HG03139 (cell line): ENCODE measurements around the gene RAB1B.
"Not testable (repeated sequence)": the region's sequence is repeated elsewhere in the genome, so short reads cannot be mapped to it uniquely, and the experiment has no call there.

Experiments
- ATAC-seq: cut with Tn5 transposase; IDR thresholded peaks from one replicate; pipeline ENCODE4 v1.9.1; 2021; ENCODE audit not compliant: unreplicated experiment

The RAB1B gene

GRCh38 chr11:66317723-66318599 is 49.5 kb downstream of the RAB1B start:
- ATAC-seq: no peak

- no peak for ATAC-seq
Observed at GRCh38 chr11:66318600-66318970, 50.1 kb downstream of the RAB1B start.

- not testable (repeated sequence) for ATAC-seq
Observed at GRCh38 chr11:66320289-66320688, 51.9 kb downstream of the RAB1B start.

DNA sequence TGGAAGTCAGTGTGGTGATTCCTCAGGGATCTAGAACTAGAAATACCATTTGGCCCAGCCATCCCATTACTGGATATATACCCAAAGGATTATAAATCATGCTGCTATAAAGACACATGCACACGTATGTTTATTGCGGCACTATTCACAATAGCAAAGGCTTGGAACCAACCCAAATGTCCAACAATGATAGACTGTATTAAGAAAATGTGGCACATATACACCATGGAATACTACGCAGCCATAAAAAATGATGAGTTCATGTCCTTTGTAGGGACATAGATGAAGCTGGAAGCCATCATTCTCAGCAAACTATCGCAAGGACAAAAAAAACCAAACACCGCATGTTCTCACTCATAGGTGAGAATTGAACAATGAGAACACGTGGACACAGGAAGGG is 52.3 kb downstream of the RAB1B start:
- not testable (repeated sequence) for ATAC-seq

DNA sequence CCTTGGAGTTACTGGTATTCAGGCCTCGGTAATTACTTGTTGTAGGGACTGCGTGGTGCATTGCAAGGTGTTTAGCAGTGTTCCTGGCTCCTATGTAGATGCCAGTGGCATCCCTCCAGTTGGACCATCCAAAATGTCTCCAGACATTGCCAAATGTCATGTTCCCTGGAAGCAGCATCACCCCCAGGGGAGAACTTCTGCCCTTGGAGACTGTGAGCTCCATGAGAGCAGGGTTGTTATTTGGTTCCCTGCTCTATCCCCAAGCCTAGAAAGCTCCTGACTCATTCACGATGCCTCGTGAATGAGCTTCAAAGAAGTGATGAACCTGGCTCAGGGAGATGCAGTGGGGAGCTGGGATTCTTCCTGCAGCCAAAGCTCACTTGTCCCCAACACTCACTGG is 53.2 kb downstream of the RAB1B start:
- no peak for ATAC-seq

GRCh38 chr11:66322732-66323427 is 54.4 kb downstream of the RAB1B start:
- no peak for ATAC-seq

GRCh38 chr11:66323684-66324083 is 55.2 kb downstream of the RAB1B start:
- no peak for ATAC-seq

DNA sequence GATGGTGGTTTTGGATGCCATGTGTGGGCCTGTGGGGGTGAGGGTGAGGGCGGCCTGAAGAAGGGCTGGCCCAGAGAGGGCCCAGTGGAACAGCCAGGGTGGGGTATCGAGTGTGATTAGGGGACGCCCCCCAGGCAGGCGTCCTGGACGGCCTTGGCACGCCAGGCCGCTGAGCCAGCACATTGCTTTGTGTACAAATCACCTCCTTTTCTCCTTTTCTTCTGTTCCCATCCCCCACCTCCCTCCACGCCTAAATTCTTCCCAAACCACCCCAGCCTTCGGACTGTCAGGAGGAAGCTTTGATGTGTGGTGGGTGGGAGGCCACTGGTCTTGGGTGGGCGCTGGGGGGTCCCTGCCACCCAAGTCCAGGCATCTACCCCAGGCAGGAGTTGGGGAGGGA is 56.2 kb downstream of the RAB1B start:
- no peak for ATAC-seq

DNA sequence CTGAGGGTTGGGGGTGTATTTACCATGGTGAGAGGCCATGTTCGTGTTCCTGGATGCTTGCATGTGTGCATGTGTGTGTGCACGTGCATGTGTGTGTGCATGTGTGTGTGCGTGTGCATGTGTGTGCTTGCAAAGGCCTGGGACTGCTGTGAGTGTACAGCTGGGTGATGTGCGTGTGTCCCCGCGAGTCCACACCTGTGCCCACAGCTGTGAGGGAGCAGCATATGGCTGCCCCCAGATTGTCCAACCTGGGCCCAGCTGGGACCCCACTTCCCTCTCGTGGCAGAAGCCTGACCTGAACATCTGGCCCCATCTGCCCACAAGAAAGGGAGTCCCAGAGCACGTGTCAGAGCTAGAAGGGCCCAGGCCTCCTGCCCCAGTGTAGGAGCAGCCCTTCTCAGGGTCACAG is 56.8 kb downstream of the RAB1B start:
- ATAC-seq: no peak

- no peak for ATAC-seq
Observed at GRCh38 chr11:66326261-66327111, 58.0 kb downstream of the RAB1B start.
